IPS-20b (cell line): ENCODE data around the gene STIMATE.

Experiments used
- H3K27ac ChIP-seq: one replicate; pipeline ENCODE4 v1.5.1; 2013; ENCODE audit warnings: low read length
- H3K27me3 ChIP-seq: 2 replicates; pipeline ENCODE4 v1.6.1; 2013; ENCODE audit warnings: mild to moderate bottlenecking, low read length, inconsistent platforms; ENCODE audit not compliant: insufficient read depth
- H3K36me3 ChIP-seq: 2 replicates; pipeline ENCODE4 v1.6.1; 2013; ENCODE audit warnings: low read depth, mild to moderate bottlenecking, inconsistent platforms, low read length, moderate library complexity; ENCODE audit not compliant: insufficient read depth
- H3K4me1 ChIP-seq: 2 replicates; pipeline ENCODE4 v1.6.1; 2013; ENCODE audit warnings: mild to moderate bottlenecking, control low read depth, inconsistent platforms, low read length, moderate library complexity; ENCODE audit not compliant: insufficient read depth
- H3K4me3 ChIP-seq: 2 replicates; pipeline ENCODE4 v1.5.1; 2013; ENCODE audit warnings: mild to moderate bottlenecking, low read length, inconsistent platforms
- H3K9ac ChIP-seq: 2 replicates; pipeline ENCODE4 v1.6.1; 2013; ENCODE audit warnings: low read depth, mild to moderate bottlenecking, inconsistent platforms, low read length, moderate library complexity
- H3K9me3 ChIP-seq: 2 replicates; pipeline ENCODE4 v1.6.1; 2013; ENCODE audit warnings: mild to moderate bottlenecking, low read depth, low read length, inconsistent platforms; ENCODE audit not compliant: insufficient read depth

The STIMATE gene

DNA sequence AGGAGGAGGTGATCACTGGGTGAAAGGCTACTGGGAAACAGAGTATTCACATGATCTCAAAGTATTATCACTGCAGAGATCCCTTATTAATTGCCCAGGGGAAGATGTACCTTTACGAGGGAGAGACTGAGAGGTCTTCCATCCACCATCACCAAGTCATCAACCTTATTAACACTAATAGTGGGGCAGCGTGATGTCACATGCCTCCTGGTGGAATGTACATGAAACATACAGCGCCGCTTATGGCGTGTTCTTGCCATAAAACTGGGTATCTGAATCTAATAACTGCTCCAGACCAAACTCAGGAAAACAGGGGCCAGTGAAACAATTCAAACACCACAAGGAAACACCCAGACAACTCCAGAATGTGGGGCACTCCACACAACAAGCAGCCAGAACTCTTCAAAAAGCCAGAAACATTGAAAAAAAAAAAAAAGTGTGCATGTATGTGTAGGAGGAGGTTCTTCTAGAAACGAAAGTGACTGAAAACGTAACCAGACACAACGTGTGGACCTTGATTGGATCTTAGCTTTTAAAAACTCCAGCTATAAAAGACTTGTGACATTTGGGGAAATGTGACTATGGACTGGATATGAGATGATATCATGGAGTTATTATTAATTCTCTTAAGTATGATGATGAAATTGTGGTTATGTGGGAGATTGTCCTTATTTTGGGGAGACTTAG, 4.6 kb downstream of the STIMATE start:
- Histone ChIP-seq H3K27me3 (no peaks in the 10 kb centered on the region), H3K9me3 (no peaks in the 10 kb centered on the region), H3K4me3 (no peak overlapping the region), H3K9ac (no peak overlapping the region), H3K27ac (no peak overlapping the region), H3K4me1 (peaks cover 5% of the 10 kb centered on the region; the same call in 1 of the 2 replicates), H3K36me3 (no peaks in the 10 kb centered on the region)

DNA sequence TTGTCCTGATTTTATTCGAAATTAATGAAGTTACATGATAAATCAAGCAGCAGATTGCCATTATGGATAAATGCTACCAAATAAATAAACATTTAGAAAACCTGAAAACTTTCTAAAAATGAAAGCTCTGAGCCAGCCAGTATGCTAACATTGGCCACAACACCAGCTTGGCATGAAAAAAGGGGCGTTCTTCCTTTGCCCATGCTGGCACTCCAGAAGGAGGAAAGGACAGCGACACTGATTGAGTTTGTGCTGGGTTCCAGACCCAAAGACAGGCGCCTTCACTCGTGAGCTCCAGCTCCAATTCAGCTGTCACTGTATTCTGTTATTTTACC, 5.1 kb downstream of the STIMATE start:
- Histone ChIP-seq H3K27me3 (no peaks in the 10 kb centered on the region), H3K9me3 (no peaks in the 10 kb centered on the region), H3K36me3 (no peaks in the 10 kb centered on the region), H3K9ac (no peak overlapping the region), H3K4me3 (no peak overlapping the region), H3K4me1 (peaks cover 5% of the 10 kb centered on the region; the same call in 1 of the 2 replicates), H3K27ac (no peak overlapping the region)

DNA sequence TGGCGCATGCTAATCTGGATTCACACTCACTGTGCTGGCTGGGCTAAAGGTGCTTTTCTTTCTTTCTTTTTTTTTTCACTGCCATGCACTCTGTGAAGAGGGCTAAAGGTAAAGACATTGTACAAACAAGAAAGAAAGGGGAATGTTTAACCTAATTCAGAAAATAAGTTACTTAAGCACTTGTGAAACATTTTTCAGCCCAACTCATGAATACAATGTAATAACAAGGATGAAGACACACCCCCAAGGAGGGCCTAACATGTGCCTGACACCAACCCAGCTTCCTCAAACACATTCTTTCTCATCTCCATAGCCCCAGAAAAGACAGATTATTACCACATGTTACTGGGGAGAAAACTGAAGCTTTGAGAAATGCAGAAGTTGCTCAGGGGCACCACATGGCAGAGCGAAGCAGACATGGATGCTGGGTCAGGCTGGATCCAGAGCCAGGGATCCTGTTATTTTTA, 5.7 kb downstream of the STIMATE start:
- Histone ChIP-seq H3K9me3 (no peaks in the 10 kb centered on the region), H3K36me3 (no peaks in the 10 kb centered on the region), H3K27ac (no peak overlapping the region), H3K4me1 (peaks cover 5% of the 10 kb centered on the region; the same call in 1 of the 2 replicates), H3K4me3 (no peak overlapping the region), H3K27me3 (no peaks in the 10 kb centered on the region), H3K9ac (no peak overlapping the region)

DNA sequence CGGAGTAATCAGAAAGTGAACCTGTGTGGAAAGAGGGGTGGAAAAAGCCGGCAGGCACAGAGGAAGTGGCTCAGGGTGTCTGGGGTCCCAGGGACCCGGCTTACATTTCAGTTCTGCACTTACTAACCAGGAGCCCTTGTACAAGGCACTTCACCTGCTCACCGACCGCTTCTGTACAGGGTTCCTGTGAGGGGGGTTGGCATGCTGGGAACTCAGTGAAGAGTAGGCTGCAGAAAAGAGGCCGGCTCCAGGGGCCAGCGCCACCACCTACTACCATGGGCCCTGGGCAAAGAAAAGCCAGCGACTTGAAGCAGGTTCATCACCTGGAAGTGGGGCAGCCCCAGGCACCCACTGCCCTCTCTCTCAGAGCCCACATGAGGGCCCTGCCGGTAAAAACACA, 6.2 kb downstream of the STIMATE start:
- peaks cover 4% of the 10 kb centered on the region; the same call in 1 of the 2 replicates for H3K4me1 ChIP-seq
- no peaks in the 10 kb centered on the region for H3K9me3 ChIP-seq
- no peak overlapping the region for H3K27ac ChIP-seq
- no peak overlapping the region for H3K4me3 ChIP-seq
- H3K36me3 ChIP-seq: no peaks in the 10 kb centered on the region
- H3K9ac ChIP-seq: no peak overlapping the region
- no peaks in the 10 kb centered on the region for H3K27me3 ChIP-seq

DNA sequence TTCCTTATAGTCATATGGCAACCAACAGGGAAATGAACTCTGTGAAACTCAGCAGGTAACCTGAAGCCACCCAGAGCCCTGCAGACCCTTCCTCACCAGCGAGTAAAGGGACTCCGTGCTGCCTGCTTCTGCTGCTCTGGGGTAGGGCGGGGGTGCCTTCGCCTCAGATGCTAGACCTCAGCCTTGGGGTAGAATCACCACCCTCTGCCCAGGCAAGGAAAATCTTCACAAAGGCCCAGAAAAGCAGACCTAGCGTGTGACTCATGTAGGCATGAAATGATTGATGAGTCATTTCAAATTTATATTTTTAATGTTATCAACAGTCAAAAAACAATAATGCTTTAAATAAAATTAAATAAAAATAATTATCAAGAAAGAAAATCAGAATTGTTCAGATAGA, 6.6 kb downstream of the STIMATE start:
- H3K4me1 ChIP-seq: no peaks in the 10 kb centered on the region; the same call in 1 of the 2 replicates
- H3K4me3 ChIP-seq: no peak overlapping the region
- no peaks in the 10 kb centered on the region for H3K27me3 ChIP-seq
- H3K27ac ChIP-seq: no peak overlapping the region
- H3K36me3 ChIP-seq: no peaks in the 10 kb centered on the region
- no peak overlapping the region for H3K9ac ChIP-seq
- H3K9me3 ChIP-seq: no peaks in the 10 kb centered on the region

DNA sequence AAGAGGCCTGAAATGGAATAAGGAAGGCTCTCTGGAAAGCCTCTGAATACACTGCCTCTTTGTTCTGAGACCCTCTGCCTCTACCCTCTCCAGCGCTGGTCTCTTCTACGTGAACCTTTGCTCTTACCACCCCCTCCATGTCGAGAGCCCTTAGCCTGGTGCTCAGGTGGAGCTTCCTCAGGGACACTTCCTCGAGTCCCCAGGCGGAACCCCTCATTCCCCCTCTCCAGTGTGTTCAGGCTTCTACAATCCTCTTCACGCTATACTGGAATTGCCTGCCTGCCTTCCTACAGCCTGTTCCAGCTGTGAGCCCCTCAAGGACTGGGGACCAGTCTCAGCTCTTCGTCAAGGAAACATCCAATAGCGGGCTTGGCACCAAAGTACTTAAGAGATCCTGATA, 7.4 kb downstream of the STIMATE start:
- Histone ChIP-seq H3K4me3 (no peak overlapping the region), H3K9me3 (no peaks in the 10 kb centered on the region), H3K9ac (no peak overlapping the region), H3K36me3 (peaks cover 1% of the 10 kb centered on the region; the same call in 1 of the 2 replicates), H3K27ac (no peak overlapping the region), H3K4me1 (no peaks in the 10 kb centered on the region), H3K27me3 (no peaks in the 10 kb centered on the region)

DNA sequence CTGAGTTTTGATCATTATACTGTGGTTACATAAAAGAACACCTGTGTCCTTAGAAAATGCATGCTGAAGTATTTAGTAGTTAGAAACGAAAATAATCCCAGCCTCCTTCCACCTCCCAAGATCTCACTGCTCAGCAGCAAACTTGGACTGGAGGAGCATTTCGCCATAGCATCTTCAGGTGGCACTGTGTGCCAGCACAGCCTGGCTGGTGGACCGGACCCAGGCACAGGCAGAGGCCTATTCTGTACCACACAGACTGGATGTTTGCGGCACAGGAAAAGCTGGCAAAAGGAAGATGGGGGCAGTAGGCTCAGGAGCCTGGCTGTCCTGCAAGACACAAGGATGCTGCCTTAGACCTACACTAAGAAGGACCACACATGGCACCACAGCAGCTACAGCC, 10.2 kb downstream of the STIMATE start:
- H3K27me3 ChIP-seq: no peaks in the 10 kb centered on the region
- no peak overlapping the region for H3K9ac ChIP-seq
- H3K36me3 ChIP-seq: peaks cover 6% of the 10 kb centered on the region; the same call in 1 of the 2 replicates
- H3K27ac ChIP-seq: no peak overlapping the region
- no peak overlapping the region for H3K4me3 ChIP-seq
- no peaks in the 10 kb centered on the region for H3K9me3 ChIP-seq
- H3K4me1 ChIP-seq: no peaks in the 10 kb centered on the region

DNA sequence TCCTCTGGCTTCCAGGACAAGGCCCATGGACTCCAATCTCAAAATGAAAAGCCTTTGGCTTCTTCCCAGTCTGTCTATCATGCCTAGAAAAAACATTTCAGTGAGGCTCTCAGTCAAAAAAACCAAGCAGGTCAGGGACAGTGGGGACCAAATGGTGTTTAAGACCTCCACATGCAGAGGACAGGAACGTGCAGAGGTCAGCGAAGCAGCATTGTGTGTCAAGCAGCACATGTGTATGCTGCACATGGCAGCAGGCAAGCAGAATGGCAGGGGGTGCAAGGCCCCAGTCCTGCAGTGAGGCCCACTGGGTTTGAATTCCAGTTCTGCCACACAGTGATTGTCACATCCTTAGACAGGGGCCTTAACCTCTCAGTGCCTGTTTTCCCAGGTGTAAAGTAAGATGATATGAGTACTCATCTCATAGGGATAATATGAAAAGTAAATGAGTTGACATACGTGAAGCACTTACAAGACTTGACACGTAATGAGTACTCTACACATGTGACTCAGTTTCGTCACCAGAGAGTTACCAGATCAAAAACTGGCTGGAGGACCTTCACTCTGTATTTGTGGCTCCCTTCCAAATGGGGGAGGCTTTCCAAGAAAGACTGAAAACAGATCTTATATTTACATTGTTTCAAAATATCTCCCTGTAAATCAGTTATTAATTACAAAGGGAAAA, 11.2 kb downstream of the STIMATE start:
- Histone ChIP-seq H3K9ac (no peak overlapping the region), H3K4me3 (no peak overlapping the region), H3K27me3 (no peaks in the 10 kb centered on the region), H3K4me1 (no peaks in the 10 kb centered on the region), H3K9me3 (no peaks in the 10 kb centered on the region), H3K36me3 (peaks cover 6% of the 10 kb centered on the region; the same call in 1 of the 2 replicates), H3K27ac (no peak overlapping the region)

DNA sequence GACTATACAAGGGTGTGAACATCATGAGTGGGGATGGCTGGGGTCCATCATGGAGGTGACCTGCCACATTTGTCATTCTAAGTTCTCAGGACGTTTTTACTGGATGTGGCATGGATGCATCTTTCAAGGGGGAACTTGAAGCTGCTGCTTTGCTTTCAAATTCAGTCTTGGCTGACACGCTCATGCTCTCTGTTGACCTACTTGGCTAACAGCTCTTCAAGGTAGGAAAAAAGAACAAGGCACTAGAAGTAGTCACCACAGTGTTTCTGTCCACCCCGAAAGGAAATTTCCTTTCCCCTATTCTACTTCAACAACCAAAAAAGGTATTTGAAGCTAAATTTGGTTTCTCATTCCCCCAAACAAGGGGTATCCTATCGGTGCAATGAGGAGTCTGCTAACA, 15.0 kb downstream of the STIMATE start:
- peaks cover 6% of the 10 kb centered on the region; the same call in 1 of the 2 replicates for H3K36me3 ChIP-seq
- no peaks in the 10 kb centered on the region for H3K4me1 ChIP-seq
- H3K9ac ChIP-seq: no peak overlapping the region
- no peaks in the 10 kb centered on the region for H3K9me3 ChIP-seq
- H3K27me3 ChIP-seq: no peaks in the 10 kb centered on the region
- no peak overlapping the region for H3K27ac ChIP-seq
- no peak overlapping the region for H3K4me3 ChIP-seq

DNA sequence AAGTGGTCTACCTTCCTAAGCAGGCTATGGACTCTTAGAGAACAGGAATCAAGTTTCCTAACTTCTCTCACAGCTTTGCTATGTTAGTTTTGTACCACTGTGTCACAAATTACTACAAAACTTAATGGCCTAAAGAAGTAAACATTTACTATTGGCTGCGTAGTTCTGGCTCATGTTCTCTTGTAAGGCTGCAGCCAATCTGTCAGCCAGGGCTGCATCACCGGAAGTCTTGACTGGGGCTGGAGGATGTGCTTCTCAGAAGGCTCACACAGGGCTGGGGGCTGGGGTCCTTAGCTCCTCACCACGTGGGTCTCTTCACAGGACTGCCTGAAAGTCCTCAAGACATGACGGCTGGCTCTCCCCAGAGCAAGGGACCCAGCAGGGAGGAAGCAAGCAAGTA, 15.5 kb downstream of the STIMATE start:
- no peaks in the 10 kb centered on the region for H3K9me3 ChIP-seq
- H3K4me3 ChIP-seq: no peak overlapping the region
- H3K27ac ChIP-seq: no peak overlapping the region
- no peaks in the 10 kb centered on the region for H3K4me1 ChIP-seq
- H3K27me3 ChIP-seq: no peaks in the 10 kb centered on the region
- peaks cover 6% of the 10 kb centered on the region; the same call in 1 of the 2 replicates for H3K36me3 ChIP-seq
- no peak overlapping the region for H3K9ac ChIP-seq

DNA sequence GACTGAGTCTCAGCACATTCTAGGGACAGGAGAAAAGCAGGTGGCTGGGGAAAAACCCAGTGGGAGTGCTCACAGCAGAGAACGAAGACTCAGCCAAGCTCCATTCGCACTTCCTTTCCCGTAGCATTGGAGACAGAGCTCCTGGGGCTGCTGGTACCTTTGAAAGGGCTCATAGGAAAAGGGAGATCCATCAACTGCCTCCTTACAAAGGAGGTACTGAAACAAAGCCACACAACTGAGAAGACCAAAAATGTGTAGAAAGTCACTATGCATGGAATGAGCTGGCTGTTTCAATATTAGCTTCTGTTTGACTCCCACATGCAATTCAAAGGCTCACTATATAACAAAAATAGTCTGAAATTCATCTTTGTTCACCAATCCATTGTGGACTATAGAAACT, 16.9 kb downstream of the STIMATE start:
- peaks cover 6% of the 10 kb centered on the region; the same call in 1 of the 2 replicates for H3K36me3 ChIP-seq
- H3K9ac ChIP-seq: no peak overlapping the region
- no peaks in the 10 kb centered on the region for H3K27me3 ChIP-seq
- H3K4me3 ChIP-seq: no peak overlapping the region
- H3K27ac ChIP-seq: no peak overlapping the region
- peaks cover 7% of the 10 kb centered on the region for H3K4me1 ChIP-seq
- H3K9me3 ChIP-seq: no peaks in the 10 kb centered on the region

DNA sequence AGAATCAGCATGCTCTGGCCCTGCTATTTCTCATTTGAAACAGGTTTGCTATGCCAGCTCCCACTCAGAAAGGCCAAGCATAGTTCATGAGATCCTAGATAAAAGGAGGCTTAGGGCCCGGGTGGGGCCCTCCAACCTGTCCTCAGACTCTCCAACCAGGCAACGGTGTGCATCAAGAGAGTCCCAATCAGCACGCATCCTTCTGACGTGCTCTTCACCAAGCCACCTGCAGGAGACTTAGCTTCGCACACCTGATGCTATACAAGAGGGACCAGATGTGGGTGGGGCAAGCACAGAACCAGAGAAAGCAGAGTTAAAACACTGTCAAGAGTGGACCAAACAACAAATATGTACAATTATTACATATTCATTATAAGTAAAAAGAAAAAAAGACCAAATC, 17.3 kb downstream of the STIMATE start:
- H3K4me1 ChIP-seq: peaks cover 8% of the 10 kb centered on the region
- no peak overlapping the region for H3K27ac ChIP-seq
- no peak overlapping the region for H3K4me3 ChIP-seq
- H3K36me3 ChIP-seq: peaks cover 6% of the 10 kb centered on the region; the same call in 1 of the 2 replicates
- no peaks in the 10 kb centered on the region for H3K9me3 ChIP-seq
- H3K9ac ChIP-seq: no peak overlapping the region
- H3K27me3 ChIP-seq: no peaks in the 10 kb centered on the region
